Measurements from ENCODE around the gene TBC1D14.

The TBC1D14 gene

DNA sequence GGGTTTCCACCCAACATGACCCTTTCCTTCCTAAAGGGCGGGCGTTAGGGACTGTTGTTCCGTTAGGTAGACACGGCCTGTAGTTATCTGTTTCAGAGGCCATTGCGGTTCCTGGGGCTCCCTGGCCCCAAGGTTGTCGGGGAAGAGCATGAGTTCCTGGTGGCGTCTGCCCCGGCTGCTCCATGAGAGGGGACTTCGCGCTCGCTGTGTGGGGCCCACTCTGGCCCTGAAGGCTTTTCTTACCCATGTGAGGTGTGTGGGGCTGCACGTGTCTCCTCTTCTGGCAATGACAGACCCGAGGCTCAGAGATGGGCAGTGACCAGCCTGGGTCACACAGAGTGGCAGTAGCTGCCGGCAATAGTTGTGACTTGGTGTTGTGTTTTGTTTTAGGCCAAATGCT, 142.7 kb downstream of the TBC1D14 start:
- no peak for FAIRE-seq

DNA sequence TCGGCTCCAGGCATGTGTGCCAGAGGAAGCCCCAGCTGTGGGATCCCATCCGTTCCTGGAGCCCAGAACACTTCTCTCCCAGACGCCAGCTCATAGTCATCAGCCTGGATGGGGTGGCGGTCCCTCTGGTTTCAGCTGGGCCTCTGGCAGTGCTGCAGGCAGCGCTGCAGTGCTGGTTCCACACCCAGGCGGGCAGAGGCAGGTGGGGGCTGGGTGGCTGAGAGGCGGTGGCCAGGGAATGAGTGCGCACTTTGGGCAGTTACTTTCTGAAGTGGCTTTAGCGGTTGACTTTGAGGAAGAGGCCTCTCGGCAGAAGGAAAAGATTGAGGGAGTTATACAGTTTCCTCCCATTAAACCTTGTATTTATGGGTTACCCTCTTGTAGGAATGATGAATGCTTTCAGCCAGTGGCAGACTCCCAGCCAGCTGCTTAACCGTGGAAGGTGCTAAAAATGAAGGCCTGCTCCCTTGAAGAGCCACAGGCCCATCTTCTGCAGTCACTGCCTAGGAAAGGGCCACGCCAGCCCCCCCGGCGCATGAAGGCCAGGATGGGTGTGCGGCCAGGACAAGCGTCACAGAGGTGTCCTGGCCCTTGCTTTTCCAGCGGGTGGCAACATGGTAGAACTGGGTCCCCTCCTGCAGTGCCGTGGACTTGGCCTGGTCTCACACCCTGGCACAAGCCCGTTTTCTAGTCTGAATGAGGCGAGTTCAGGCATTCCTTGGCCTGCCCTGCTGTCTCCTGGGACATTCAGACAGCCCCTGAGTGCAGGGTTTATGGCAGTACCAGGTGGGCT, 143.5 kb downstream of the TBC1D14 start:
- FAIRE-seq: no peak
- TF ChIP-seq POLR2A (IDR thresholded peaks at IDR 0.05; ENCODE audit: low read depth, low read length): no peak
- DNase-seq (ENCODE audit: insufficient read length, low spot score): no peak

More for the DNA sequence above, 142.7 kb downstream of the TBC1D14 start:
- DNase-seq (ENCODE audit: insufficient read length, low spot score): no peak
- TF ChIP-seq POLR2A (IDR thresholded peaks at IDR 0.05; ENCODE audit: low read depth, low read length): no peak

GRCh38 chr4:7054106-7054880, 144.7 kb downstream of the TBC1D14 start:
- DNase-seq (ENCODE audit: insufficient read length, low spot score) (no peak), FAIRE-seq (no peak)
- TF ChIP-seq POLR2A (IDR thresholded peaks at IDR 0.05; ENCODE audit: low read depth, low read length): no peak

DNA sequence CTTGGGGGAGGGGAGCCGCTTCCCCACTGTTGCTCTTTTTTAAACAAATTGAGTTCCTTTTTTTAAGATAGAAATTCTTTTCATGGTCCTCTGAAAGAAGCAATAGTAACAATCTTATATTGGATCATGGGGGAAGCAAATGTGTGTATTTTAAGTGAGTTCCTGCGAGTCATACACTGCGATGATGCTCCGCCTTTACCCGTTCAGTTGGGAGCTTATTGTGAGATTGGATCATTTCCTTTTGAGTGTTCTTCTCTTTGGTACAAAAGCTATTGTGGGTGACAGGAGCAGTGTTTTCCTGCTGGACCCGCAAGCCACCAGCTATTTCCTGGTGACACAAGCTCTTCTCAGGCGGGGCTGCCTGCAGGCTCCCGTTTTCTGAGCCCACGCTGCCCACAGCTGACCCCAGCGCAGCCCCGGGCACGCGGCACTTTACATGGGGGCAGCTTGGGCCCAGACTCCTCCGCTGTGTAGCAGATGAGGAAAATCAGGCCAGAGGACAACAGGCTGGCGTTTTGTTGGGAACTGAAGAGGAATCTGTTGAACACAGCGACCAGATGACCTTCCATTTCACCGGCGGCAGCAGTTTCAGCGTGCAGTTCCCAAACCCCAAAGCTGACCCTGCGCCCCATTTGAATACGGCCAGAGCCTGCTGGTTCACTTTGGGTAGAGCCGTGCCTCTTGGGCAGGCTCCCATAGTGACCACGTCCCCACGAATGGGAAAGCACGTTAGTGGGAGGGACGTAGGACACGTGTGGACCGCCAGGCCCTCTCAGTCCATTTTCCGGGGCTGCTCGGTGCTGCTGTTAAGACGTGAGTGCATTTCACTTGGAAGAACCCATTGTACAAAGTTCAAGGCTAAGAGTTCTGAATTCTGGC, 145.7 kb downstream of the TBC1D14 start:
- no peak for FAIRE-seq
- TF ChIP-seq POLR2A (IDR thresholded peaks at IDR 0.05; ENCODE audit: low read depth, low read length): no peak

GRCh38 chr4:7055990-7056325, 146.3 kb downstream of the TBC1D14 start:
- TF ChIP-seq POLR2A (IDR thresholded peaks at IDR 0.05; ENCODE audit: low read depth, low read length): no peak
- no peak for FAIRE-seq

More for the DNA sequence above, 145.7 kb downstream of the TBC1D14 start:
- no peak for DNase-seq (ENCODE audit: insufficient read length, low spot score)

GRCh38 chr4:7058792-7059191, 149.2 kb downstream of the TBC1D14 start:
- FAIRE-seq (no peak), DNase-seq (ENCODE audit: insufficient read length, low spot score) (no peak)
- no peak for TF ChIP-seq POLR2A (IDR thresholded peaks at IDR 0.05; ENCODE audit: low read depth, low read length)

More at GRCh38 chr4:7055990-7056325, 146.3 kb downstream of the TBC1D14 start:
- no peak for DNase-seq (ENCODE audit: insufficient read length, low spot score)

DNA sequence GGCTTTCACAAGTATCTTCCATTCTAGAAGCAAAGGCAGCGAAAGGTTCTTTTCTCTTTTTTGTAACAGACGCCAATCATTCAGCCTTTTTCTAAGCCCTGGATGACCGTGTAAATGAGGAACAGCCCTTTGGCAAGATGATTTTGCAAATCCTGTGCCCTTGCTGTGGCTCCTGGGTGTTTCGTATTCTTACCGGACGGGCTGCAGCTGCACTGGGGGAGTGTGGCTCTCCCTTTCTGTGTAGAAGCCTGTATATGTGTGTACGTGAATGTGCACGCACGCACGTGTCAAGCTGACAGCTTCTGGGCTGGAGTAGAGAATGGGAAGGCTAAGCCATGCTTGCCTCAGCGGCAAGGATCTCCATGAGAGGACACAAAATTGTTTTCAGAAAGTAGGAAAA, 150.0 kb downstream of the TBC1D14 start:
- FAIRE-seq: no peak
- TF ChIP-seq POLR2A (IDR thresholded peaks at IDR 0.05; ENCODE audit: low read depth, low read length): no peak
- DNase-seq (ENCODE audit: insufficient read length, low spot score): no peak

GRCh38 chr4:7060346-7061150, 150.9 kb downstream of the TBC1D14 start:
- TF ChIP-seq POLR2A (IDR thresholded peaks at IDR 0.05; ENCODE audit: low read depth, low read length): no peak
- FAIRE-seq: no peak
- no peak for DNase-seq (ENCODE audit: insufficient read length, low spot score)

DNA sequence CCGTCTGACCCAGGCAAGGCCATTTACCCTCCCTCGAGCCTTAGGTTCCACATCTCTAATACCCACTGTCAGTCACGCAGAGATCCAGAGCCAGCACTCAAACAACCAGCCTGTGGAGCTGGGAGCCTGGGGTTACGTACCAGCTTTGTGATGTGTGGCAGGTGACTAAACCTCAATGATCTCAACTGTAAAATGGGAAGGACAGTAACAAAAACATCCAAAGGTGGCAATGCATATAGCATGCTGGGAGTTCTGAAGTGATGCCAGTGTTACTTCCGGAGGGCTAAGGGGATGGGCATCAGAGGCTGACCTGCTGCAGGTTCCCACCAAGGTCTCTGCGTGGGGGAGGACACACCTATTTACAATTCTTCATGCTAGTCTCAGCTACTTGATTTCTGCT, 152.2 kb downstream of the TBC1D14 start:
- FAIRE-seq (no peak), DNase-seq (ENCODE audit: insufficient read length, low spot score) (no peak)
- TF ChIP-seq POLR2A (IDR thresholded peaks at IDR 0.05; ENCODE audit: low read depth, low read length): no peak

DNA sequence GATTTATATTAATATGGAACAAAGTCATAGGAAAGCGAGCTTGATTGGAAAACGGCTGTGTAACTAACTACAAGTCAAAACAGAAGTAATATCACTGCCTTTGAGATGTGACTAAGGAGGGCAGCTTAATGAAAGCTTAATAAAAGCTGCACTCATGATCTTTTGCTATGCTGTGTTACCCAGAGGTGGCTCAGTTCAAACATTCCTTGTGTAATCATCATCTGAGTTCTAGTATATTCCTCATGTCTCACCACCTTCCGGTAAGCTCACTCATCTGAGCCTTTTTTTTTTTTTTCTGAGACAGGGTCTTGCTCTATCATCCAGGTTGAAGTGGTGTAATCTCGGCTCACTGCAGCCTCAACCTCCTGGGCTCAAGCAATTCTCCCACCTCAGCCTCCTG, 153.2 kb downstream of the TBC1D14 start:
- no peak for TF ChIP-seq POLR2A (IDR thresholded peaks at IDR 0.05; ENCODE audit: low read depth, low read length)
- DNase-seq (ENCODE audit: insufficient read length, low spot score) (no peak), FAIRE-seq (no peak)

DNA sequence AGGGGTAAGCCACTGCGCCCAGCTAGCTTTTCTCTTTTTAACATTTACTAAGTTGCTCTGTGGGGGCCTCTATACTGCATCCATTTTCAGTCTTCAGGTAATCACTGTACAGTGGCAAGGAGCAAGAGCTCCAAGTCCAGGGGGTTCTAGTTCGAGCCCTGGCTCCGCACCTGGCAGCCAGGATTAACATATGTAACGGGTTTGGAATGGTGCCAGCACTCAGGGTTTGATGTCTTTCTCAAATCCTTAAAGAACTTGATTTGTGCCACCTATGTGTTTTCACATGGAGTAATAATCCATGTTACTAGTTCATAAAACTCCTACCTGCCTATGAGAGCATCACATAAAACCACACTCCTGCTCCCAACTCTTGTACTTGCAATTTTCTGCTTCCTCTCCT, 153.7 kb downstream of the TBC1D14 start:
- no peak for TF ChIP-seq POLR2A (IDR thresholded peaks at IDR 0.05; ENCODE audit: low read depth, low read length)
- DNase-seq (ENCODE audit: insufficient read length, low spot score) (no peak), FAIRE-seq (no peak)

DNA sequence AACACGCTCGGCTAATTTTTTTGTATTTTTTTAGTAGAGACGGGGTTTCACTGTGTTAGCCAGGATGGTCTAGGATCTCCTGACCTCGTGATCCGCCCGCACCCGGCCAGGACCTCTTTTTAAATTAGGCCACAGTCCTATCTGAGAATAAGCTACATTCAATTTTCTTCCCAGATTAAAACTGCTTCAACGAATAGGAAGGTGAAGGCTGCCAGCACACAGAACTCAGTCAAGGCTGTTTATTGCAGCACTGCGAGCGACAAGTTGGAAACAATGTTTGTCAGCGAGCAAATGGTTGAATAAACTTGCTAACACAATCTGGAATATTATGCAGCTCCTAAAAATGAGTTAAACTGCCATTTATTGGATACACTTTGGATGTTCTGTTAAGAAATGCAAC, 156.4 kb downstream of the TBC1D14 start:
- no peak for TF ChIP-seq POLR2A (IDR thresholded peaks at IDR 0.05; ENCODE audit: low read depth, low read length)
- DNase-seq (ENCODE audit: insufficient read length, low spot score) (no peak), FAIRE-seq (no peak)

DNA sequence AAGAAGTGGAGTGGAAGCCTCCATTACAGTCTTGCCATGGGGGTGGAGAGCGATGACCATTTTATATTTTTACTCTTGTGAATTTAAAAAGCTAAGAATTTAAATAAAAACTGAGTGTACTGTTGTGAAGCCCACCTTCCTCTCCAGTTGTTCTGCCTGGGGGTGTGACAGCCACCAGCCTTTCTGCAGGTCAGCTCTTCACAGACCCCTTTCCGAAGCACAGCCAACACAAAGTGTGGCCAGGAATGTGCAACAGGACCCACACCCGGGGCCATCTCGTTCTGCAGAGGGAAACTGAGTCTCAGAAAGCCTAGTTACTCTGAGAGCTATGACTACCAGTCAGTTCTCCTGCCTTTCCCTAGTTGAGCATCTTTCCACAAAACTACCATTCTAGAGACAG, 156.9 kb downstream of the TBC1D14 start:
- TF ChIP-seq POLR2A (IDR thresholded peaks at IDR 0.05; ENCODE audit: low read depth, low read length): no peak
- DNase-seq (ENCODE audit: insufficient read length, low spot score): no peak
- FAIRE-seq: no peak

Measured in H54 (cell line).